Measurements from ENCODE around the gene CNIH3.

DNA sequence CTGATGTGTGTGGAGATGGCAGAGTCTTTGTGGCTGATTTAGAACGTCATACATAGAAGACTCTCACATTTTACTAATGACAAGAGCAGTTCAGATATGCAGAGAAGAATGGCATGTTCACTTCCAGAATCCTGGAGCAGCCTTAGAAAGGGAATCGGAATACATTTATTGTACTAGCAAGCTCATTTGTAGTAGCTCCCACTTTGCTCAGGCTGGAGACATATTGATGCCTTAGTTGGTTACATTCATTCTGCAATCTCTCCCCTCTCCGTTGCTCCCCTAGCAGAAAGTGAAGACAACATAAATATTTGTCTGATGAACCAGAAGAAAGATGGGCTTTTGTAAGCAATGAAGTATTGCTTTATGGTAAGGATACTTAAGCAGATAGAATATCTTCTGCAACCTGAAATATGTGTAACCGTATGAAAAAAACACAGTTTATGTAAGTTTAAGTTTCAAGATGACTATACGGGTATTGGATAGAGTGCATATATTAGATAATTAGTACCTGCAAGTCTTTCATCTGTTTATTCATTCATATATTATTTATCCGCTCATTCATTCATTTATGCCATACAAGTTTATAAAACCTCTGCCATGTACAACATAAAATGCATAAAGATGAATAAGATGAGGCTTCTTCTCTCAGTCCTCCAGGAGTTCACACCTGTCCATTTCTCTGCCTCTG, 135.7 kb downstream of the CNIH3 start:
- TF ChIP-seq, protein P1, sequence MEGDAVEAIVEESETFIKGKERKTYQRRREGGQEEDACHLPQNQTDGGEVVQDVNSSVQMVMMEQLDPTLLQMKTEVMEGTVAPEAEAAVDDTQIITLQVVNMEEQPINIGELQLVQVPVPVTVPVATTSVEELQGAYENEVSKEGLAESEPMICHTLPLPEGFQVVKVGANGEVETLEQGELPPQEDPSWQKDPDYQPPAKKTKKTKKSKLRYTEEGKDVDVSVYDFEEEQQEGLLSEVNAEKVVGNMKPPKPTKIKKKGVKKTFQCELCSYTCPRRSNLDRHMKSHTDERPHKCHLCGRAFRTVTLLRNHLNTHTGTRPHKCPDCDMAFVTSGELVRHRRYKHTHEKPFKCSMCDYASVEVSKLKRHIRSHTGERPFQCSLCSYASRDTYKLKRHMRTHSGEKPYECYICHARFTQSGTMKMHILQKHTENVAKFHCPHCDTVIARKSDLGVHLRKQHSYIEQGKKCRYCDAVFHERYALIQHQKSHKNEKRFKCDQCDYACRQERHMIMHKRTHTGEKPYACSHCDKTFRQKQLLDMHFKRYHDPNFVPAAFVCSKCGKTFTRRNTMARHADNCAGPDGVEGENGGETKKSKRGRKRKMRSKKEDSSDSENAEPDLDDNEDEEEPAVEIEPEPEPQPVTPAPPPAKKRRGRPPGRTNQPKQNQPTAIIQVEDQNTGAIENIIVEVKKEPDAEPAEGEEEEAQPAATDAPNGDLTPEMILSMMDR (IDR thresholded peaks at IDR 0.05), result no peak
- no peak for TF ChIP-seq EZH2 (IDR thresholded peaks at IDR 0.05; ENCODE audit: borderline replicate concordance, insufficient read depth, low read depth, low read length, poor library complexity, severe bottlenecking)

Measured in B cell (primary cell).